Activated CD4-positive, CD25-positive, alpha-beta regulatory T cell treated with anti-CD3 and anti-CD28 coated beads, Interleukin-2, amount 50 U/mL, for 24 hours (primary cell): ENCODE results near the gene PRCP.
"Not testable (repeated sequence)": the region's sequence is repeated elsewhere in the genome, so short reads cannot be mapped to it uniquely, and the experiment has no call there.

Experiments used
- ATAC-seq, 2 donors: fragments of 150-1000 bp; cut with Tn5 transposase; one replicate each; pipeline ENCODE4 v1.10.0; 2021; ENCODE audit warnings: mild to moderate bottlenecking in 1 of 2, moderate library complexity in 1 of 2

PRCP gene

DNA sequence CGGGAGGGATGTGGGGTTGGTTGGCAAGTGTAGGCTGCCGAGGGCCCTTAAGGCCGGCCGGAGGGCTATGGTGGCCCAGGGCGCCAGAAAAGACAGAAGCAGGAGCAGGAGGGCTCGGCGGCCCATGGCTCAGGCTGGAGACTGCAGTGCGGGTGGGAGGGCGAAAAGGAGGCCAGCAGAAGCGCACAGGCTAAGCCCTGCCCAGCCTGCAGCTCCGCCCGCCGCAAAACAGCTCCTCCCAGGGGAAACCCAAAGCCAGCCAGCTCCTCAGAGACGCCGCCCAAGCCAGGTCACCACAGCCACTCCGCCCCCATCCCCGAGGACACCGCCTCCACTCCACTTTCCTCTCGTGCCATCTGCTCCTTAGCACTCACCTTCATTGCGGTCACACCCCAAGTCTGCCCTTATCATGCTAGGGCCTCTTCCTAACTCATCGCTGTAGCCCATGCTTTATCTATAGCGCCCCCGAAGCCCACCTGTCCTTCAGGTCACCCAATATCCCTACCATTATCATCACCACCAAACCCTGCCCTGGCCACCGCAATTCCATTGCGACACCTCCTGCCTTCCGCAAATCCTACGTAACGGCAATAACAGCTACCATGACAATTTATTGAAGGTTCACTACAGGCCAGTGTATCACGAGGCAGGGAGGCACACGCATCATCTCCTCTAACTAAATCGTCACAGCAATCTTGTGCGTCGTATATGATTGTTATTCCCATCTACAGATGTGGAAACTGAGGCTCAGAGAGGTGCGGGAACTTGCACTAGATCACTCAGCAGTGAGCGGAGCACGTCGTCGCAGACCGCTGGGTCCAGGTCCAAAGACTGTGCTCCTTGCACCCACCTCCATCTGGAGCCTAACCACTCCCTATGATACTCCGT is at the start of gene PRCP:
TSS of gene PRCP (minus strand) at position 154 of the 888 bp plus-strand sequence. CDS start at position 126, 28 bp downstream.
- peak; percentile 88 for ATAC-seq

DNA sequence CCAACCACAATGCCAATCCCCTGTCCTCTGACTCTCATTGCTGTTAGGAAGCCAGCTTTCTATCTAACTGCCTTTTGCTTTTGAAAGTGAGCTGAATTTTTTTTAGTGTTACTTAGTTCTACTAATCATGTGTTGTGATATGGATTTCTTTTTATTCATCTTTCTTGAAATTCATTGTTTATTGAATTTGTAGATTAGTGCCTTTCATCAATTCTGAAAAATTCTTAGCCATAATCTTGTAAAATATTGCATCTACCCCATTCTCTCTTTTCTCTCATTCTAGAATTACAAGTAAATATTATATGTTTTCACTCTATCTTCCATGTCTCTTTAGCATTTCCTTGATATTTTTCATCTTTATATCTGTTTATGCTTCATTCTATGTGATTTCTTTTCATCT is 49.1 kb upstream of the PRCP start:
- no peak for ATAC-seq

DNA sequence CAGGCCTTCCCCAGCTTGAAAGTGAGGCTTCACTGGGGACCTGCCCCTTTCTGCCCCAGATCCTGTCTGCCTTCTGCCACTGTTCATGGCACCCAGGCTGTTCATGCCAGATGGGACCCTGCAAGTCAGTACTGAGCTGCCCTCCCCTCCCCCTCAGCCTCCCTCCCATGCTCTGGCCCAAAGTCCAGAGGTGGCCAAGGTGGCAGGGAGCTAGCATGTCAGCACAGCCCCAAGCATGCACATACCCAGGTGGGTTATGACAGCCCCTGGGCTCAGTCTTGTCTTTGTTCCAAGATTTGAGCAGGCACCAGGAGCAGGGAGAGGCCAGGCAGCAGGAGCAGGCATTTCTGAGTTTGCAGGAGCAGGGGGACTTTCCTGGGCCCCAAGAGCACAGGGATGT is 45.5 kb upstream of the PRCP start:
- no peak for ATAC-seq

DNA sequence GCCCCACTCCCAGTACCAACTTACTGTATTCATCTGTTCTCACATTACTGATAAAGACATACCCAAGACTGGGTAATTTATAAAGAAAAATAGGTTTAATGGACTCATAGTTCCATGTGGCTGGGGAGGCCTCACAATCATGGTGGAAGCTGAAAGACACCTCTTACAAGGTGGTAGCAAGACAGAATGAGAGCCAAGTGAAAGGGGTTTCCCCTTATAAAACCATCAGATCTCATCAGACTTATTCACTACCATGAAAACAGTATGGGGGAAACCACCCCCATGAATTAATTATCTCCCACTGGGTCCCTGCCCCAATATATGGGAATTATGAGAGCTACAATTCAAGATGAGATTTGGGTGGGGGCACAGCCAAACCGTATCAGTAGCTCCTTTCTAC is 44.8 kb upstream of the PRCP start:
- ATAC-seq = peak in 1 of 2 donors; percentile 48

DNA sequence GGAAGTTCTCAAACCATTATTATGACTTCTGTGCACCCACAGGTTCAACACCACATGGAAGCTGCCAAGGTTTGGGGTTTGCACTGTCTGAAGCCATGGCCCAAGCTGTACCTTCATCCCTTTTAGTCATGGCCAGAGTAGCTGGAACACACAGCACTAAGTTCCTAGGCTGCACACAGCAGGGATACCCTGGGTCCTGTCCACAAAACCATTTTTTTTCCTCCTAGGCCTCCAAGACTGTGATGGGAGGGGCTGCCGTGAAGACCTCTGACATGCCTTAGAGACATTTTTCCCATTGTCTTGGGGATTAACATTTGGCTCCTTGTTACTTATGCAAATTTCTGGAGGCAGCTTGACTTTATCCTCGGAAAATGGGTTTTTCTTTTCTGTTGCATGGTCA is 44.0 kb upstream of the PRCP start:
- no peak for ATAC-seq

DNA sequence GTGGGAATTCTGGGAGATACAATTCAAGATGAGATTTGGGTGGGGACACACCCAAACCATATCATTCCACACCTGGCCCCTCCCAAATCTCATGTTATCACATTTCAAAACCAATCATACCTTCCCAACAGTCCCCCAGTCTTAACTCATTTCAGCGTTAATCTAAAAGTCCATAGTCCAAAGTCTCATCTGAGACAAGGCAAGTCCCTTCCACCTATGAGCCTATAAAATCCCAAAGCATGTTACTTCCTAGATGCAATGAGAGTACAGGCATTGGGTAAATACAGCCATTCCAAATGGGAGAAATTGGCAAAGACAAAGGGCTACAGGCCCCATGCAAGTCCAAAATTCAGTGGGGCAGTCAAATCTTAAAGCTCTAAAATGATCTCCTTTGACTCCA is 43.2 kb upstream of the PRCP start:
- ATAC-seq = not testable (repeated sequence)

DNA sequence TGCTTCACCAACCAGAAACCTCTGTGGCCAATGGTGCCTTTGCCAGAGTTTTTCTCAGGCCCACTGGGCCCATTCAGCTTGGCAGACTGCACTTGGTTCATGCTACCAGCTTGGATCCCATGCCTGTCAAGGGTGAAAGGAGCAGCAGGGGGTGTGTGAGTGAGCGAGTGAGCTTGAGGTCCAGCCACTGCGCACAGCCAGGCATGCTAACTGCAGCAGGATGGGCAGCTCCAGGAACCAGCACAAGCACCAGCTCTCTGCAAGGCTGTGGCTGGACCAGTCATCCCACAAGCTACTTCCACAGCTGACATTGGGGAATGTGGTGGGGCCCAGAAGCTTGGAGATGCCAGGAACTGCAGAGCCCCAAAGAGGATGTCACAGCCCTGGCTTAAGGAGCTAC is 42.1 kb upstream of the PRCP start:
- ATAC-seq = no peak

DNA sequence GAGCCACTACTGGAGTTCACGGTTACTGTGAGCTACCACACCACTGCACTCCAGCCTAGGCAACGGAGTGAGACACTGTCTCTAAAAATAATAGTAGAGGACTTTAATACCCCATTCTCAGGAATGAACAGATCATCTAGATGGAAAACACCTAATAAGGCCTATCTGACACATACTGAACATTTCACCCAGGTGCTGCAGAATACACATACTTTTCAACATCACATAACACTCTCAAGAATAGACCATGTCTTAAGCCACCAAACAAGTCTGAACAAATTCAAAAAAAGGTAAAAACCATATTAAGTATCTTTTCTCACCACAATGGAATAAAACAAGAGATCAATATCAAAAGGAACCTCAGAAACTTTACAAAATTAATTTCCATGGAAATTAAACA is 39.2 kb upstream of the PRCP start:
- ATAC-seq = no peak

DNA sequence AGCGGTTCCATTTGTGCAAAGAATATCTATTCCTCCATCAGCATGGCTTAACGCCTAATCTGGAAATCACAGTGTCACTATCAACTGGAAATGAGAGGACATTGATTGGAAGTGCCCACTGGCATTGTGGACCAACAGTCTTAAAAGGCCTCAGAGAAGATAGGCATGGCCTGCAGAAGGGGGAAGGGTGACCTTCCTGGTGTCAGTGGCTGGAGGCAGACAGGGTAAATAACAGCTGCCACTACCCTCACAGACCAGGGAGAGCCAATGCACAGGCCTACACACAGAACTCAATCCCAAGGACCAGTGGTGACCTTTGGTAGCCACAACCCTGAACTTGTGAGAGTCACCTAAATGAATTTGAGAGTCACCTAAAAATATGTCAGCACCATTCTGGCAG is 37.3 kb upstream of the PRCP start:
- ATAC-seq = no peak

DNA sequence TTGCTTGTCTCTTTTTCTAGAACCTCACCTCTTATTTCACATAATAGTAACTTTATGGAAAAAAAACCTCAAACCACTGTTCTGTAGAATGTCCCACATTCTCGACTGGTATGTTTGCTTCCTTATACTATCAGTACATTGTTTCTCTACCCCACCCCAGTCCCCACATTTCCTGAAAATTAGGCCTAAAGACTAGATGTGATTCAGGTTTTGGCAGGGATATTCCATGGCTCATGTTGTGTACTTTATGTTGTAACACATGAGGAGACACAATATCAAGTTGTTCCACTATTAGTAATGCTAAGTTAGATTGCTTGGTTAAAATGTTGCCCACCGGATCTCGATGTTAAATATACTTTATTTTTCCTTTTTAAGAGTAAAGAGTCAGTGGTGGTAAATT is 36.0 kb upstream of the PRCP start:
- no peak for ATAC-seq

DNA sequence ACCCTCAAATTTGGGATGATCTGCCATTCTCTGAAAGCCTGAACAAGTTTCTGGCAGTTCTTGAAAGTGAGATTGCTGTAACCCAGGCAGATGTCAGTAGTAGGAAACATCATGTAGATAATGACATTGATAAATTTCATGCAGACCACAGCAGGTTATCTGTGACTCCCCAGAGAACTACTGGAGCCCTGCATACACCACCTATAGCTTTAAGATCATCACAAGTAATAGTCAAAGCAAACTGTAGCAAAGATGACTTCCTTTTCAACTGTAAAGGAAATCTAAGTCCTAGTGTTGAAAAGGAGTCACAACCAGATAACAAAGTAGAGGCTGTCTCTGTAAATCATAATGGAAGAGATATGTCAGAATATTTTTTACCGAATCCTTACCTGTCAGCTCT is 32.3 kb upstream of the PRCP start:
- ATAC-seq = no peak

DNA sequence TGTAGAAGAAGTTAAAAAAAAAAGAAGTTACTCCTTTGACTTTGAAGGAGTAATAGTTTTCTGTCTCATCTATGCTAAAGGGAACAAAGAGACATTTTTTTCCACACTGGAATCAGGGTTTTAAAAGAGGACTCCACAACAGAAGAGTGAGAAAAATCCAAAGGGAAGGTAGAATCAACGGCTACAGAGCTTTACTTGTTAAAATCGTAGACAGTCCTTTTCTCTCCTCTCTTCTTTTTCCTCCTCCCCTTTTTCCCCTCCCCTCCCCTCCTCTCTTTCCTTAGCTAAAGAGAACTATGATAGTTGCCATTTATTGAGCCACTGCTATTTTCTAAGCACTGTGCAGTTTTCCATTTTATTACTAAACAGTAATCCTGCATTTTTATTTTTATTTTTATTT is 30.5 kb upstream of the PRCP start:
- no peak for ATAC-seq

DNA sequence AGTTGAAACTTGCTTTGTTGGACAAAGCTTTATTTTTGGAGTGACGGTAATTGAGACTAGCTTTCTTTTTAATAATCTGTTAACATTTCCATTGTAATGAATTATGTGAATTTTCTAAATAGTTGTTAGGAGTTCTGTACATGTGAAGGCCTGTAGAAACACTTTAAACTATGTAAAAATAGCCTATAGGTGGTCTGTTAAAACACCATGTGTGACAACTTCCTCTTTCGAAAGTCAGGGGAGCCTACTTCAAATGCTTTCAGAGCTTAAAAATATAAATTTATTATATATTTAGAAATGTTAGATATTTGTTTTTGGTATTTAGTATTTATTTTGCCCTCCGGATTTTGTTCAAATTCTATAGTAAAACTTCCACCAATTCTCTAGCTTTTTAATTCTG is 30.0 kb upstream of the PRCP start:
- no peak for ATAC-seq

DNA sequence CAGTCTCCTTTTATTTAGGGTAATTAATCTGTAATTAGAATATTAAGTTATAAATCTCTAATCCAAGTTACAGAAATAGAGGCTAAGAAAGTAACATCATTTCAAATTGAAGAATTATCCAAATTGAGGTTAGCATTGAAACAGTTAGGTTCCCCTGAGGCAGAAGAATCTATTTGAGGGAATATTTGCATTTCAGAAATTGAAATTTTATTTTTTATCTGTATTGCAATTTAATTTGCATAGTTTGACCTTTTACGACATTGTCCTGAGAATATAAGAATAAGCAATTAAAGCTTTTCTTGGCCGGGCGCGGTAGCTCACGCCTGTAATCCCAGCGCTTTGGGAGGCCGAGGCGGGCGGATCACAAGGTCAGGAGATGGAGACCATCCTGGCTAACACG is 28.9 kb upstream of the PRCP start:
- ATAC-seq = no peak

DNA sequence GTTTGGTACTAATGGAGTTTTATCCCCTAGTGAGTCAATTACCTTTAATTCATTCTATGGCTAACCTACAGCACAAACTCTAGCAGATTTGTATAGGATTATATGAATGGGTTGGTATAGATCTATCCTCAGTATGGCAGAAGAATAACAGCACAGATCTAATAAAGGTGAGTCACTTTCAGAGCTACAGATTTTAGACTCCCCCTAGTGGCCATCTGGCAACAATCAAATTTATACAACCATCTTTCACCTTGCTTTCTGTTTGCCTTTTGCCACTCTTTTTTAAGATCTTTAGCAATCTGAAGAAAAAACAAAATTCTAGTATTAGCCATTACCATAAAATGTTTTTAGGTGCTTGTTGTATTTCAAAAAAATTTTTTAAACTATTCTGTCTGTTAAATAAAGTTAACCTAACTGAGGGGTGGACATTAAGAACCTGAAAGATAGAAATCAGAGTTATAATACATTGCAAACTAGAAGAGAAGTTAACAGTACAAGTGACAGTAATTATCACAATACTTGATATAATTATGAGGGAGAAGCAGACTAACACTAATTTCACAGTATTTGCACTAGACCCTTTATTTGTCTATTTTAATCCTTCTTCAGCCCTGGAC is 27.1 kb upstream of the PRCP start:
- peak; percentile 65 to 92 for ATAC-seq

DNA sequence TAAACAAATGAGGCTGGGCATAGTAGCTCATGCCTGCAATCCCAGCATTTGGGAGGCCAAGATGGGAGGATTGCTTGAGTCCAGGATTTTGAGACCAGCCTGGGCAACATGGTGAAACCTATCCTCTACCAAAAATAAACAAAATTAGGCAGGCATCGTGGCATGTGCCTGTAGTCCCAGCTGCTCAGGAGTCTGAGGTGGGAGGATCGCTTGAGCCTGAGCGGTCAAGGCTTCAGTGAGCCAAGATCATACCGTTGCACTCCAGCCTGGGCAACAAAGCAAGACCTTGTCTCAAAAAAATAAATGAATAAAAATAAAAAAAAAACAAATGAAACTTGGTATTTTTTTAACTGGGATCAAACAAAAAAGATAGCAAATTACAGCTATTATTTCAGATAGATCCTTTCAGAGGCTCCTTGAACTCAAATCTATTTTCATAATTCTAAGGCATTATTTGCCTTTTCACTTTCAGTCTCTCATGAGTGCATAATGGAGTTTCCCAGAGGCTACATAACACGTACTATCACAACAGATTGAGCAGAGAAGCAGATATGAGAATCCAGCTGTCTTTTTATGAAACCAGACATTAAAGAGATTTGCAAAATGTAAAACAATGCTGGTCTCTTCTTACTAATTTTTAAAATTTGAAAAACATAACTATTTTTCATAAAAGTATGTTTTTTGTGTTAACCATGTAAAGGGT is 24.4 kb upstream of the PRCP start:
- no peak for ATAC-seq

DNA sequence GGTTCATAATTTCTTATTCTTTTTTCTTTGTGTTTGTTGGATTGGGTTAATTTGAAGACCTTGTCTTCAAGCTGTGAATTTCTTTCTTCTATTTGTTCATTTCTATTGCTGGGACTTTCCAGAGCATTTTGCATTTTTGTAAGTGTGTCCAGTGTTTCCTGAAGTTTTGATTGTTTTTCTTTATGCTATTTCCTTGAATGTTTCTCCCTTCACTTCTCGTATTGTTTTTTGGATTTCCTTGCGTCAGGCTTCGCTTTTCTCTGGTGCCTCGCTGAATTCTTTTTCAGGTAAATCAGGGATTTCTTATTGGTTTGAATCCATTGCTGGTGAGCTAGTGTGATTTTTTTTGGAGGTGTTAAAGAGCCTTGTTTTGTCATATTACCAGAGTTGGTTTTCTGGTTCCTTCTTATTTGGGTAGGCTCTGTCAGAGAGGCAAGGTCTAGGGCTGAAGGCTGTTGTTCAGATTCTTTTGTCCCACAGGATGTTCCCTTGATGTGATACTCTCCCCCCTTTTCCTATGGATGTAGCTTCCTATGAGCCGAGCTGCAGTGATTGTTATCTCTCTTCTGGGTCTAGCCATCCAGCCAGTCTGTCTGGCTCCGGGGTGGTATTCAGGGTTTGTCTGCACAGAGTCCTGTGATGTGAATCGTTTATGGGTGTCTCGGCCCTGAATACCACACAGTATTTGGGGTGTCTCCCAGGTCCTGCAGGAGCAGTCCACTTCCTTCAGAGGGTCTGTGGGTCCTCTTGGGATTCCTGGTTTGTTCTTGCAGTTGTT is 22.4 kb upstream of the PRCP start:
- ATAC-seq = not testable (repeated sequence)

DNA sequence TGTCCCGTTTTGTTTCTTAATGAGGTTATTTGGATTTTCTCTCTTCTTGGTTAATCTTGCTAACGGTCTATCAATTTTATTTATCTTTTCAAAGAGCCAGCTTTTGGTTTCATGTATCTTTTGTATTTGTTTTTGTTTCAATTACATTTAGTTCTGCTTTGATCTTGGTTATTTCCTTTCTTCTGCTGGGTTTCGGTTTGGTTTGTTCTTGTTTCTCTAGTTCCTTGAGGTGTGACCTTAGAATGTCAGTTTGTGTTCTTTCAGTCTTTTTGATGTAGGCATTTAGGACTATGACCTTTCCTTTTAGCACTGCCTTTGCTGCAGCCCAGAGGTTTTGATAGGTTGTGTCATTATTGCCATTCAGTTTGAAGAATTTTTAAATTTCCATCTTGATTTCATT is 20.0 kb upstream of the PRCP start:
- ATAC-seq = not testable (repeated sequence)

DNA sequence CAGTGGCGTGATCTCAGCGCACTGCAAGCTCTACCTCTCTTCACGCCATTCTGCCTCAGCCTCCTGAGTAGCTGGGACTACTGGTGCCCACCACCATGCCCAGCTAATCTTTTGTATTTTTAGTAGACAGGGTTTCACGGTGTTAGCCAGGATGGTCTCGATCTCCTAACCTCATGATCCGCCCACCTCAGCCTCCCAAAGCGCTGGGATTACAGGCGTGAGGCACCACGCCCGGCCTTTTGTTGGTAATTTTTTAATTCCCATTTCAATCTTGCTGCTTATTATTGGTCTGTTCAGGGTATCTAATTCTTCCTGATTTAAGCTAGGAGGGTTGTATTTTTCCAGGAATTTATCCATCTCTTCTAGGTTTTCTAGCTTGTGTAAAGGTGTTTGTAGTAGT is 19.6 kb upstream of the PRCP start:
- not testable (repeated sequence) for ATAC-seq

DNA sequence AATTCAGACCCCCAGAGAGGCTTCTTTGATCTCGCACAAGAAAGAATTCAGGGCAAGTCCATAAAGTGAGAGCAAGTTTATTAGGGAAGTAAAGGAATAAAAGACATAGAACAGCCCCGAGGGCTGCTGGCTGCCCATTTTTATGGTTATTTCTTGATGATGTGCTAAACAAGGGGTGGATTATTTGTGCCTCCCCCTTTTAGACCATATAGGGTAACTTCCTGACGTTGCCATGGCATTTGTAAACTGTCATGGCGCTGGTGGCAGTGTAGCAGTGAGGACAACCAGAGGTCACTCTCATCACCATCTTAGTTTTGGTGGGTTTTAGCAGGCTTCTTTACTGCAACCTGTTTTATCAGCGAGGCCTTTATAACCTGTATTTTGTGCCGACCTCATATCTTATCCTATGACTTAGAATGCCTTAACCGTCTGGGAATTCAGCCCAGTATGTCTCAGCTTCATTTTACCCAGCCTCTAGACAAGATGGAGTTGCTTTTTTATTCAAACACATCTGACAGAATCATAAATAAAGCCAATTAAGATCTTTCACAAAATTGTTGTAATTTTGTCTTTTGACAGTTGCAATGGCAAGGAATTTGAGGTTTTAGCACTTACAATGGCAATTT is 8.9 kb upstream of the PRCP start:
- ATAC-seq = no peak

DNA sequence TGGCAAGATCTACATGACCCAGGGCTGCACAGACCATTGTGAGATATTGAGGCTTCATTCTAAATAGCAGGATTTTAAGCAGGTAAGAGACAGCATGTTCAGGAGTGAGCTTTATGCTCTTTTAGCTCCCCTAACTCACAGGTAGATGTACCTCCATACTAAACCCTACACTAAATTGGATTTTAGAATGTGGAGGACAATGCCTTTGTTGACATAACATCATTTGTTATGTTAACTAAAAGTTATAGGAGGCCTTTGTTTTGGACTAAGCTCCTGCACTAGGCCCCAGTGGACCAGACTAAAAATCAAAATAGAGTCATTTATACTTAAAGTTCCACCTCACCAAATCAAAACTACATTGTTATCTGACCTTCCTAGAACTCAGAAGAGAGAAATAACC is 8.1 kb upstream of the PRCP start:
- no peak for ATAC-seq

DNA sequence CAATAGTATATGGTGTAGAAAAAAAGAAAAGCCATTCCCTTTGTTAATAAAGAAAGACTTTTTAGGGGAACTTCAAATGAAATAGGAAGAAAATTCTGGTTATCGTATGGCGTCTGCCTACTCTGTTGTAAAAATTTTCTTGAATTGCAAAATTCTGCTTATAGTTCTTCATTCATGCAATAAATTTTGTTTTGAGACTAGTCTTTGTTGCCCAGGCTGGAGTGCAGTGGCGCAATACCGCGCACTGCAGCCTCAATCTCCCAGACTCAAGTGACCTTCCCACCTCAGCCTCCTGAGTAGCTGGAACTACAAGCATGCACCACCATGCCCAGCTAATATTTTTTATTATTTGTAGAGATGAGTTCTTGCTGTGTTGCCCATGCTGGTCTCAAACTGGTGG is 7.1 kb upstream of the PRCP start:
- ATAC-seq = no peak

DNA sequence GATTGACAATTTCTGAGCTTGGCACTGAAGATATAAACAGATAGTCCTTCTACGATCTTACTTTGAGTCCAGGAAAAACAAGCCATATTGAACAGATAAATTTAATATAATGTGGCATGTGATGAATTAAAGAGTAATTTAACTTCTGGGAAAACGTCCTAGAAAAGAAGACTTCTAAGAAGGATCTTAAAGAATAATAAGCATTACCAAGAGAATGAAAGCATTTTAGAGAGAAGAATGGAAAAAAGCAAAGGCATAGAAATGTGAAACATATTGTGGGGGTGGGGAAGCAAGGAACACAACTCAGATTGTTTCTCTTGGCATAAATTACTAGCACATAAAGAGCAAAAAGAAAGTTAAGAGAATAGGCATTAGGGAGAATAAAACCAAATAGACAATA is 6.7 kb upstream of the PRCP start:
- no peak for ATAC-seq
